Measurements from ENCODE around the gene CACNA2D3. TPM values are rescaled to one million over a fixed set of nuclear protein-coding genes. Genes with fewer than 3 reads are reported as not detected.

The CACNA2D3 gene
- total RNA-seq, 1 donor from 2014 or later, result 0.29 TPM

- TF ChIP-seq CTCF (IDR thresholded peaks at IDR 0.05; ENCODE audit: unreplicated experiment), result no peak
- Mint-ChIP-seq H3K27ac (no peak overlapping the region), H3K4me1 (ENCODE audit: low read depth) (peaks cover 5% of the 10 kb centered on the region), H3K27me3 (peaks cover 54% of the 10 kb centered on the region), H3K36me3 (ENCODE audit: insufficient read depth) (no peaks in the 10 kb centered on the region), H3K9me3 (ENCODE audit: low read depth) (no peaks in the 10 kb centered on the region), H3K4me3 (ENCODE audit: low read depth) (no peak overlapping the region)
- DNase-seq (ENCODE audit: low spot score, unreplicated experiment), result no peak
Observed at GRCh38 chr3:54376939-54377578, 254.7 kb downstream of the CACNA2D3 start.

GRCh38 chr3:54378184-54378583, 255.8 kb downstream of the CACNA2D3 start:
- Mint-ChIP-seq H3K4me1 (ENCODE audit: low read depth) (peaks cover 5% of the 10 kb centered on the region), H3K4me3 (ENCODE audit: low read depth) (no peak overlapping the region), H3K36me3 (ENCODE audit: insufficient read depth) (no peaks in the 10 kb centered on the region), H3K27ac (no peak overlapping the region), H3K9me3 (ENCODE audit: low read depth) (no peaks in the 10 kb centered on the region), H3K27me3 (peaks cover 49% of the 10 kb centered on the region)
- no peak for TF ChIP-seq CTCF (IDR thresholded peaks at IDR 0.05; ENCODE audit: unreplicated experiment)
- no peak for DNase-seq (ENCODE audit: low spot score, unreplicated experiment)

GRCh38 chr3:54384279-54384678, 261.9 kb downstream of the CACNA2D3 start:
- Mint-ChIP-seq H3K4me3 (ENCODE audit: low read depth) (no peak overlapping the region), H3K4me1 (ENCODE audit: low read depth) (no peaks in the 10 kb centered on the region), H3K27ac (no peak overlapping the region), H3K27me3 (peaks cover 15% of the 10 kb centered on the region), H3K9me3 (ENCODE audit: low read depth) (peaks cover 4% of the 10 kb centered on the region), H3K36me3 (ENCODE audit: insufficient read depth) (peaks cover 1% of the 10 kb centered on the region)
- DNase-seq (ENCODE audit: low spot score, unreplicated experiment), result no peak
- no peak for TF ChIP-seq CTCF (IDR thresholded peaks at IDR 0.05; ENCODE audit: unreplicated experiment)

GRCh38 chr3:54390582-54390981, 268.2 kb downstream of the CACNA2D3 start:
- Mint-ChIP-seq H3K4me1 (ENCODE audit: low read depth) (peaks cover 7% of the 10 kb centered on the region), H3K27me3 (peaks cover 9% of the 10 kb centered on the region), H3K27ac (no peak overlapping the region), H3K36me3 (ENCODE audit: insufficient read depth) (peaks cover 1% of the 10 kb centered on the region), H3K9me3 (ENCODE audit: low read depth) (peaks cover 4% of the 10 kb centered on the region), H3K4me3 (ENCODE audit: low read depth) (no peak overlapping the region)
- DNase-seq (ENCODE audit: low spot score, unreplicated experiment), result no peak
- TF ChIP-seq CTCF (IDR thresholded peaks at IDR 0.05; ENCODE audit: unreplicated experiment), result no peak

- no peak for DNase-seq (ENCODE audit: low spot score, unreplicated experiment)
- no peak for TF ChIP-seq CTCF (IDR thresholded peaks at IDR 0.05; ENCODE audit: unreplicated experiment)
- H3K4me1 Mint-ChIP-seq (ENCODE audit: low read depth), result peaks cover 7% of the 10 kb centered on the region
- no peak overlapping the region for H3K4me3 Mint-ChIP-seq (ENCODE audit: low read depth)
- H3K27me3 Mint-ChIP-seq, result peaks cover 8% of the 10 kb centered on the region
- H3K27ac Mint-ChIP-seq, result no peak overlapping the region
- H3K9me3 Mint-ChIP-seq (ENCODE audit: low read depth), result peaks cover 3% of the 10 kb centered on the region
- peaks cover 1% of the 10 kb centered on the region for H3K36me3 Mint-ChIP-seq (ENCODE audit: insufficient read depth)
Observed at GRCh38 chr3:54393150-54393549, 270.8 kb downstream of the CACNA2D3 start.
